MM.1S (cell line): ENCODE results near the gene SLC48A1.

Source experiments
- EZH2 ChIP-seq: fragments of 300-600 bp; sonication (generic); optimal IDR thresholded peaks from 2 replicates; pipeline ENCODE3; 2017; ENCODE audit warnings: low read depth, mild to moderate bottlenecking, antibody characterized with exemption, low read length, mixed read lengths
- EZH2phosphoT487 ChIP-seq: fragments of 300-600 bp; sonication (generic); IDR thresholded peaks from 2 replicates; pipeline ENCODE4 v1.6.1; 2018; ENCODE audit warnings: antibody characterized with exemption, low read length
- TF ChIP-seq, protein P1 (sequence below): fragments of 300-600 bp; sonication (generic); IDR thresholded peaks from 2 replicates; pipeline ENCODE4 v1.5.1; 2016; ENCODE audit warnings: antibody characterized with exemption, low read length, mixed read lengths

DNA sequence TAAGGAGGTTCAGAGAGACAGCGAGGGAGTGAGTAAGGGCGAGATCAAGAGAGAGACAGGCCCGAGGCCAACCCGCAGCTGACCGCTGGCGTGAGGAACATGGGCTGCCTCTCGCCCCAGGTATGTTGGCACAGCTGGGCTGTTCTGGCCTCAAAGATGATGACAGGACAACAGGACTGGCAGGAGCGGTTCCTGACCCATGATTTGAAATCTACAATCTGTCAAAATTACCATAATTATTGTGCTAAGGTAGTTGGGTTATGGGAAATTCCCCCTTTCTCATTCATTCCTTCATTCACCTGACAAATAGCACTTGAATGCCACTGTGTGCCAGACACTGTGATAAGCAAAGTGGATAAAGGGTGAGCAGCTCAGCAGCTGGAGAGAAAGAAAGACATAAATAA, 42.7 kb upstream of the SLC48A1 start:
- TF ChIP-seq, protein P1, sequence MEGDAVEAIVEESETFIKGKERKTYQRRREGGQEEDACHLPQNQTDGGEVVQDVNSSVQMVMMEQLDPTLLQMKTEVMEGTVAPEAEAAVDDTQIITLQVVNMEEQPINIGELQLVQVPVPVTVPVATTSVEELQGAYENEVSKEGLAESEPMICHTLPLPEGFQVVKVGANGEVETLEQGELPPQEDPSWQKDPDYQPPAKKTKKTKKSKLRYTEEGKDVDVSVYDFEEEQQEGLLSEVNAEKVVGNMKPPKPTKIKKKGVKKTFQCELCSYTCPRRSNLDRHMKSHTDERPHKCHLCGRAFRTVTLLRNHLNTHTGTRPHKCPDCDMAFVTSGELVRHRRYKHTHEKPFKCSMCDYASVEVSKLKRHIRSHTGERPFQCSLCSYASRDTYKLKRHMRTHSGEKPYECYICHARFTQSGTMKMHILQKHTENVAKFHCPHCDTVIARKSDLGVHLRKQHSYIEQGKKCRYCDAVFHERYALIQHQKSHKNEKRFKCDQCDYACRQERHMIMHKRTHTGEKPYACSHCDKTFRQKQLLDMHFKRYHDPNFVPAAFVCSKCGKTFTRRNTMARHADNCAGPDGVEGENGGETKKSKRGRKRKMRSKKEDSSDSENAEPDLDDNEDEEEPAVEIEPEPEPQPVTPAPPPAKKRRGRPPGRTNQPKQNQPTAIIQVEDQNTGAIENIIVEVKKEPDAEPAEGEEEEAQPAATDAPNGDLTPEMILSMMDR: no peak
- TF ChIP-seq EZH2 (no peak), EZH2phosphoT487 (no peak)
